IMR-90 (cell line): ENCODE measurements around the gene P2RX3. TPM values are rescaled to one million over a fixed set of nuclear protein-coding genes. Genes with fewer than 3 reads are reported as not detected.

Experiments
- ATAC-seq: fragments of 200-7000 bp; cut with Tn5 transposase; 2 replicates; pipeline ENCODE4 v1.9.1; 2020; ENCODE audit warnings: low read depth, mild to moderate bottlenecking, moderate library complexity
- BruUV-seq: library from RNA; stranded (reverse); fragments of 400-500 nt; replicated peaks from 2 replicates; lab custom pipeline; 2021; lab: Mats Ljungman, UMichigan
- CTCF ChIA-PET: fragments of 300-600 bp; formaldehyde crosslinking; extraction: SDS; loops from one replicate; lab custom pipeline; 2021; ENCODE audit warnings: antibody characterized with exemption; lab: Yijun Ruan, JAX
- POLR2A ChIA-PET: fragments of 300-600 bp; sonication (Branson Sonifier 250); formaldehyde crosslinking; loops from one replicate; lab custom pipeline; 2022; ENCODE audit warnings: antibody characterized with exemption; ENCODE audit not compliant: unreplicated experiment; lab: Charles Lee
- DNase-seq: peaks from one replicate; pipeline ENCODE4 v3.0.0; 2013
- H2AFZ ChIP-seq: replicated peaks from 2 replicates; pipeline ENCODE3; 2013; ENCODE audit warnings: low read length, mild to moderate bottlenecking; ENCODE audit not compliant: poor library complexity
- H2AK5ac ChIP-seq: 2 replicates; pipeline ENCODE4 v1.6.1; 2013; ENCODE audit warnings: low read depth, low read length, inconsistent platforms
- H2AK9ac ChIP-seq: replicated peaks from 2 replicates; pipeline ENCODE3; 2013; ENCODE audit warnings: mild to moderate bottlenecking, low read depth, low read length, moderate library complexity; ENCODE audit not compliant: poor library complexity
- H2BK120ac ChIP-seq: 2 replicates; pipeline ENCODE4 v1.6.1; 2013; ENCODE audit warnings: low read depth, low read length, inconsistent platforms
- H2BK15ac ChIP-seq: 3 replicates; pipeline ENCODE4 v1.6.1; 2013; ENCODE audit warnings: low read depth, low read length, inconsistent platforms
- H2BK20ac ChIP-seq: 2 replicates; pipeline ENCODE4 v1.6.1; 2013; ENCODE audit warnings: low read depth, mild to moderate bottlenecking, inconsistent platforms, low read length, moderate library complexity
- H2BK5ac ChIP-seq: 2 replicates; pipeline ENCODE4 v1.6.1; 2013; ENCODE audit warnings: mild to moderate bottlenecking, low read depth, low read length, inconsistent platforms; ENCODE audit not compliant: poor library complexity, severe bottlenecking
- H3K14ac ChIP-seq: replicated peaks from 2 replicates; pipeline ENCODE4 v1.6.1; 2013; ENCODE audit warnings: low read depth, low read length, inconsistent platforms
- H3K18ac ChIP-seq: 2 replicates; pipeline ENCODE4 v1.6.1; 2013; ENCODE audit warnings: low read depth, low read length, control low read depth
- H3K23ac ChIP-seq: 2 replicates; pipeline ENCODE4 v1.6.1; 2013; ENCODE audit warnings: low read depth, low read length, inconsistent platforms
- H3K27ac ChIP-seq: 2 replicates; pipeline ENCODE4 v1.5.1; 2013; ENCODE audit warnings: mild to moderate bottlenecking, control low read depth, low read length; ENCODE audit not compliant: insufficient read depth
- H3K27me3 ChIP-seq: 2 replicates; pipeline ENCODE4 v1.6.1; 2013; ENCODE audit warnings: low read length; ENCODE audit not compliant: control insufficient read depth, insufficient read depth
- H3K36me3 ChIP-seq: 2 replicates; pipeline ENCODE4 v1.6.1; 2013; ENCODE audit warnings: low read length, mixed read lengths; ENCODE audit not compliant: control insufficient read depth, insufficient read depth
- H3K4ac ChIP-seq: 2 replicates; pipeline ENCODE4 v1.6.1; 2013; ENCODE audit warnings: low read depth, low read length, inconsistent platforms
- H3K4me1 ChIP-seq: 2 replicates; pipeline ENCODE4 v1.6.1; 2013; ENCODE audit warnings: low read length, mixed read lengths; ENCODE audit not compliant: control insufficient read depth, insufficient read depth
- H3K4me2 ChIP-seq: 2 replicates; pipeline ENCODE4 v1.6.1; 2013; ENCODE audit warnings: low read depth, mild to moderate bottlenecking, control low read depth, low read length, moderate library complexity
- H3K4me3 ChIP-seq: 2 replicates; pipeline ENCODE4 v1.5.1; 2013; ENCODE audit warnings: low read depth, mild to moderate bottlenecking, control low read depth, low read length, moderate library complexity; ENCODE audit not compliant: insufficient read depth
- H3K56ac ChIP-seq: 2 replicates; pipeline ENCODE4 v1.6.1; 2013; ENCODE audit warnings: low read length, inconsistent platforms; ENCODE audit not compliant: insufficient read depth; ENCODE audit errors: extremely low read depth
- H3K79me1 ChIP-seq, 2 experiments: 2 replicates each; pipeline ENCODE4 v1.6.1; 2013; ENCODE audit warnings: low read length in 2 of 2, inconsistent platforms in 1 of 2, low read depth in 1 of 2
- H3K9ac ChIP-seq: 2 replicates; pipeline ENCODE4 v1.6.1; 2013; ENCODE audit warnings: low read depth, low read length, control low read depth
- H3K9me1 ChIP-seq: 2 replicates; pipeline ENCODE4 v1.6.1; 2013; ENCODE audit warnings: low read length, inconsistent platforms; ENCODE audit not compliant: insufficient read depth
- H3K9me3 ChIP-seq: 2 replicates; pipeline ENCODE4 v1.6.1; 2013; ENCODE audit warnings: low read length; ENCODE audit not compliant: control insufficient read depth, insufficient read depth
- H4K20me1 ChIP-seq: 2 replicates; pipeline ENCODE4 v1.6.1; 2013; ENCODE audit warnings: low read length, inconsistent platforms; ENCODE audit not compliant: insufficient read depth
- H4K5ac ChIP-seq: 2 replicates; pipeline ENCODE4 v1.6.1; 2013; ENCODE audit warnings: mild to moderate bottlenecking, low read depth, low read length, control low read depth
- H4K8ac ChIP-seq, 2 experiments: 2 replicates each; pipeline ENCODE4 v1.6.1; 2013; ENCODE audit warnings: low read depth in 2 of 2, low read length in 2 of 2, control low read depth in 1 of 2, inconsistent platforms in 1 of 2
- H4K91ac ChIP-seq: 2 replicates; pipeline ENCODE4 v1.6.1; 2013; ENCODE audit warnings: low read depth, low read length, inconsistent platforms; ENCODE audit not compliant: insufficient read depth
- CEBPB ChIP-seq: IDR thresholded peaks from 2 replicates; pipeline ENCODE4 v1.6.1; 2012; ENCODE audit warnings: low read depth, low read length, improper control_type of control experiment
- CHD1 ChIP-seq: IDR thresholded peaks from 2 replicates; pipeline ENCODE4 v1.6.1; 2012; ENCODE audit warnings: low read depth, low read length, improper control_type of control experiment
- CTCF ChIP-seq: conservative IDR thresholded peaks from 2 replicates; pipeline ENCODE4 v1.5.1; 2012; ENCODE audit warnings: mild to moderate bottlenecking, low read depth, low read length, improper control_type of control experiment
- ELK1 ChIP-seq: fragments of 150-350 bp; IDR thresholded peaks from 2 replicates; pipeline ENCODE4 v1.6.1; 2016; ENCODE audit warnings: low read depth, mild to moderate bottlenecking, low read length, moderate library complexity, borderline replicate concordance
- FOS ChIP-seq: fragments of 150-350 bp; IDR thresholded peaks from 2 replicates; pipeline ENCODE4 v1.6.1; 2016; ENCODE audit warnings: low read depth, low read length
- MAFK ChIP-seq: IDR thresholded peaks from 2 replicates; pipeline ENCODE4 v1.6.1; 2012; ENCODE audit warnings: low read depth, low read length, improper control_type of control experiment
- MXI1 ChIP-seq: IDR thresholded peaks from 2 replicates; pipeline ENCODE4 v1.6.1; 2012; ENCODE audit warnings: low read depth, mild to moderate bottlenecking, low read length, moderate library complexity, borderline replicate concordance
- NFE2L2 ChIP-seq: fragments of 150-350 bp; IDR thresholded peaks from 2 replicates; pipeline ENCODE4 v1.6.1; 2016; ENCODE audit warnings: low read depth, mild to moderate bottlenecking, low read length
- POLR2A ChIP-seq: IDR thresholded peaks from 2 replicates; pipeline ENCODE4 v1.6.1; 2012; ENCODE audit warnings: mild to moderate bottlenecking, low read depth, low read length
- RAD21 ChIP-seq: IDR thresholded peaks from 2 replicates; pipeline ENCODE4 v1.6.1; 2012; ENCODE audit warnings: low read length, improper control_type of control experiment
- RCOR1 ChIP-seq: IDR thresholded peaks from 2 replicates; pipeline ENCODE4 v1.6.1; 2012; ENCODE audit warnings: mild to moderate bottlenecking, low read length, improper control_type of control experiment; ENCODE audit not compliant: insufficient replicate concordance
- RFX5 ChIP-seq: IDR thresholded peaks from 2 replicates; pipeline ENCODE4 v1.8.0; 2012; ENCODE audit warnings: low read depth, mild to moderate bottlenecking, low read length, moderate library complexity
- SMC3 ChIP-seq: fragments of 150-350 bp; IDR thresholded peaks from 2 replicates; pipeline ENCODE4 v1.6.1; 2016; ENCODE audit warnings: low read depth, mild to moderate bottlenecking, antibody characterized with exemption, low read length, moderate library complexity
- USF2 ChIP-seq: fragments of 150-350 bp; IDR thresholded peaks from 2 replicates; pipeline ENCODE4 v1.6.1; 2017; ENCODE audit warnings: mild to moderate bottlenecking, antibody characterized with exemption, low read length, low read depth
- WGBS, 2 experiments: methylation state at CpG; one replicate each; pipeline versions ENCODE4 v1.1.5 to v1.1.7; 2013; ENCODE audit warnings: missing lambda C conversion rate in 2 of 2; ENCODE audit not compliant: insufficient read length in 1 of 2; ENCODE audit errors: extremely low coverage in 2 of 2; 5-methylcytosine and 5-hydroxymethylcytosine counted together
- dilution Hi-C: fragments of 300-500 bp; cut with HindIII; formaldehyde crosslinking; loops from one replicate; pipeline ENCODE4 v1.14.3; 2018; ENCODE audit warnings: low sequenced_read_pairs; ENCODE audit not compliant: unreplicated experiment
- in situ Hi-C: fragments of 300-500 bp; cut with MboI; formaldehyde crosslinking; loops from 3 replicates; pipeline ENCODE4 v1.14.3; 2019; ENCODE audit warnings: low sequenced_read_pairs, inconsistent platforms, mixed read lengths
- intact Hi-C: fragments of 100-400 bp; cut with micrococcal nuclease; formaldehyde crosslinking; loops from 2 replicates; pipeline ENCODE4 v1.10.0; 2022
- polyA plus RNA-seq, 3 experiments: library from polyadenylated mRNA; depleted of rRNA; stranded (reverse); fragments of >200 nt; gene quantifications; 2 replicates each; pipeline ENCODE4 v1.2.3, GENCODE V29; 2012; ENCODE audit warnings: low replicate concordance in 1 of 3
- total RNA-seq: library from RNA; depleted of rRNA; stranded (reverse); fragments of >200 nt; gene quantifications from 2 replicates; pipeline ENCODE4 v1.2.3, GENCODE V29; 2012

P2RX3 gene
- total and polyA plus RNA-seq, 2 of the 4 experiments (the other 2 are of a cell fraction) = not detected

- Histone ChIP-seq H2AFZ (no peak overlapping the region), H2AK9ac (no peak overlapping the region), H4K8ac (no peak overlapping the region), H2BK5ac (no peak overlapping the region), H4K91ac (no peak overlapping the region), H3K36me3 (no peaks in the 10 kb centered on the region), H3K18ac (no peak overlapping the region), H2BK15ac (no peak overlapping the region), H3K4me1 (no peaks in the 10 kb centered on the region), H3K9ac (no peak overlapping the region), H2BK20ac (no peak overlapping the region), H3K9me3 (peaks cover 3% of the 10 kb centered on the region; the same call in 1 of the 2 replicates), H3K79me1 (no peaks in the 10 kb centered on the region), H3K14ac (no peak overlapping the region), H4K5ac (no peak overlapping the region), H4K20me1 (no peaks in the 10 kb centered on the region), H3K4ac (no peak overlapping the region), H3K23ac (no peak overlapping the region), H3K27me3 (peaks cover 57% of the 10 kb centered on the region), H3K9me1 (no peaks in the 10 kb centered on the region), H3K56ac (no peak overlapping the region), H3K4me2 (no peak overlapping the region), H3K27ac (no peak overlapping the region), H2AK5ac (no peak overlapping the region), H2BK120ac (no peak overlapping the region), H3K4me3 (no peak overlapping the region)
- ChIA-PET CTCF (no interaction called here), POLR2A (no interaction called here)
- in situ Hi-C loops (loop anchor here (25.0 kb wide), 1 partner anchor 526 kb away; no protein-coding TSS in a partner anchor), intact Hi-C loops (no loop called here), dilution Hi-C loops (no loop called here)
- BruUV-seq = no TSS peak
- no peak for DNase-seq
- no peak for ATAC-seq
- WGBS, 2 experiments = 90% methylated on average over 2 of the region's 7 CpGs; no CpG with 5 or more reads in 1 of the 2 experiments
- TF ChIP-seq MXI1 (no peak), NFE2L2 (no peak), MAFK (no peak), RAD21 (no peak), CTCF (no peak), POLR2A (no peak), SMC3 (no peak), RCOR1 (no peak), RFX5 (no peak), FOS (no peak), ELK1 (no peak), CHD1 (no peak), CEBPB (no peak), USF2 (no peak)
These were observed 25.3 kb downstream of the P2RX3 start for GRCh38 chr11:57363131-57364080.
